HL-60 (cell line): Measurements from ENCODE around the gene GRIA3.

Experiments
- DNase-seq, 2 experiments: peaks; one replicate each; pipeline ENCODE4 v3.0.0-alpha.2; 2010 to 2020; ENCODE audit warnings: low read depth in 1 of 2, low spot score in 1 of 2
- H3K27ac ChIP-seq: fragments of 250-450 bp; sonication (Bioruptor Pico); replicated peaks from 2 replicates; pipeline ENCODE4 v1.5.1; 2020; ENCODE audit warnings: mild to moderate bottlenecking, moderate library complexity
- H3K27me3 ChIP-seq: fragments of 250-450 bp; sonication (Bioruptor Pico); 2 replicates; pipeline ENCODE4 v1.5.1; 2021; ENCODE audit warnings: mild to moderate bottlenecking, moderate library complexity; ENCODE audit not compliant: insufficient read depth, poor library complexity, severe bottlenecking
- H3K4me3 ChIP-seq: replicated peaks from 2 replicates; pipeline ENCODE4 v1.5.1; 2011; ENCODE audit warnings: mild to moderate bottlenecking, control low read depth, low read length; ENCODE audit not compliant: insufficient read depth
- CTCF ChIP-seq: IDR thresholded peaks from one replicate; pipeline ENCODE4 v1.5.1; 2011; ENCODE audit warnings: low read length, control low read depth, inconsistent platforms; ENCODE audit not compliant: insufficient read depth
- GABPA ChIP-seq: IDR thresholded peaks from 2 replicates; pipeline ENCODE4 v1.6.1; 2012; ENCODE audit warnings: low read depth
- POLR2AphosphoS5 ChIP-seq: IDR thresholded peaks from 2 replicates; pipeline ENCODE4 v1.6.1; 2012; ENCODE audit warnings: low read depth
- SPI1 ChIP-seq: IDR thresholded peaks from 2 replicates; pipeline ENCODE4 v1.6.1; 2012; ENCODE audit warnings: low read depth, mild to moderate bottlenecking, borderline replicate concordance
- TF ChIP-seq, protein P1 (sequence below): IDR thresholded peaks from 2 replicates; pipeline ENCODE4 v1.6.1; 2012; ENCODE audit warnings: low read depth; ENCODE audit not compliant: insufficient replicate concordance

Gene GRIA3

DNA sequence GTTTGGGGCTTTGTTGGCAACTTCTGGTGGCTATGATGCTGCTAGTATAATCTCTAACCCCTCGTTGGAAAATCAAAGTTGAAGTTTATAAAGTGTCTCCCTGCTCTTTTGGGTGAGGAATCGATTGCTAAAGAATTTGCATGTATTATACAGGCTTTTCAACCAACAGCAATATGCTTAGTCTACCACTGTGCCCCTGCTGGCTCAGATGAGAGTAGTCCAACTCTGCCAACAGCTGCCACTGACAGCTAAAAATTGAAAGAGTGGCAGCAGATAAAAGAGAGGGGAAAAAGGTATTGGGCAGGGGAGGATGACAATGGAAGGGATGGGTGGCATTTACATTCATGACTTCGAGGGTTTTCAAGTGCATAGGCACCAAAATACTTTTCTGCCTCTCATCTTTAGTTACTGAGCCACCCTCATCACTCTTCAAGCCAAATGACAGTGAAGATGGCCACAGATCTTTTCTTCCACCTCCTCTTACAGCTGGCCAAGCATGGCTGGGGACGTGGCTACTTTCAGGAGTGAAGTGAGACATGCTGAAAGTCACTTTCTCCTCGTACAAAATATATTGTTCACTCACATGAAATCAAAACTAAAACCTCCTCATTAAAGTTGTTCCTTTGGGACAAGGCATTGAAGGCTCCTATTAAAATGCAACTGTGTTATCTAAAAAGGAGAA is 2.7 kb upstream of the GRIA3 start:
- no peak for TF ChIP-seq POLR2AphosphoS5
- no peak for TF ChIP-seq SPI1
- TF ChIP-seq CTCF: no peak
- no peak for TF ChIP-seq GABPA
- TF ChIP-seq, protein P1, sequence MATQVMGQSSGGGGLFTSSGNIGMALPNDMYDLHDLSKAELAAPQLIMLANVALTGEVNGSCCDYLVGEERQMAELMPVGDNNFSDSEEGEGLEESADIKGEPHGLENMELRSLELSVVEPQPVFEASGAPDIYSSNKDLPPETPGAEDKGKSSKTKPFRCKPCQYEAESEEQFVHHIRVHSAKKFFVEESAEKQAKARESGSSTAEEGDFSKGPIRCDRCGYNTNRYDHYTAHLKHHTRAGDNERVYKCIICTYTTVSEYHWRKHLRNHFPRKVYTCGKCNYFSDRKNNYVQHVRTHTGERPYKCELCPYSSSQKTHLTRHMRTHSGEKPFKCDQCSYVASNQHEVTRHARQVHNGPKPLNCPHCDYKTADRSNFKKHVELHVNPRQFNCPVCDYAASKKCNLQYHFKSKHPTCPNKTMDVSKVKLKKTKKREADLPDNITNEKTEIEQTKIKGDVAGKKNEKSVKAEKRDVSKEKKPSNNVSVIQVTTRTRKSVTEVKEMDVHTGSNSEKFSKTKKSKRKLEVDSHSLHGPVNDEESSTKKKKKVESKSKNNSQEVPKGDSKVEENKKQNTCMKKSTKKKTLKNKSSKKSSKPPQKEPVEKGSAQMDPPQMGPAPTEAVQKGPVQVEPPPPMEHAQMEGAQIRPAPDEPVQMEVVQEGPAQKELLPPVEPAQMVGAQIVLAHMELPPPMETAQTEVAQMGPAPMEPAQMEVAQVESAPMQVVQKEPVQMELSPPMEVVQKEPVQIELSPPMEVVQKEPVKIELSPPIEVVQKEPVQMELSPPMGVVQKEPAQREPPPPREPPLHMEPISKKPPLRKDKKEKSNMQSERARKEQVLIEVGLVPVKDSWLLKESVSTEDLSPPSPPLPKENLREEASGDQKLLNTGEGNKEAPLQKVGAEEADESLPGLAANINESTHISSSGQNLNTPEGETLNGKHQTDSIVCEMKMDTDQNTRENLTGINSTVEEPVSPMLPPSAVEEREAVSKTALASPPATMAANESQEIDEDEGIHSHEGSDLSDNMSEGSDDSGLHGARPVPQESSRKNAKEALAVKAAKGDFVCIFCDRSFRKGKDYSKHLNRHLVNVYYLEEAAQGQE: no peak
- no peak overlapping the region for H3K4me3 ChIP-seq
- H3K27me3 ChIP-seq: peaks cover 9% of the 10 kb centered on the region
- DNase-seq: no peak
- no peak overlapping the region for H3K27ac ChIP-seq

- H3K4me3 ChIP-seq: no peak overlapping the region
- no peak for DNase-seq
These were observed 793 bp downstream of the GRIA3 start for GRCh38 chrX:123184866-123185276.

GRCh38 chrX:123185721-123186120 is 1.6 kb downstream of the GRIA3 start:
- Histone ChIP-seq H3K4me3 (no peak overlapping the region), H3K27me3 (peaks cover 9% of the 10 kb centered on the region), H3K27ac (no peak overlapping the region)
- no peak for TF ChIP-seq GABPA
- TF ChIP-seq, protein P1: no peak
- no peak for DNase-seq

More at GRCh38 chrX:123184866-123185276, 793 bp downstream of the GRIA3 start:
- TF ChIP-seq POLR2AphosphoS5: no peak
- TF ChIP-seq, protein P1: no peak
- TF ChIP-seq GABPA: no peak
- no peak for TF ChIP-seq SPI1
- no peak for TF ChIP-seq CTCF
- H3K27me3 ChIP-seq: peaks cover 9% of the 10 kb centered on the region
- no peak overlapping the region for H3K27ac ChIP-seq
